ENCODE measurements around the gene C10orf53. TPM values are rescaled to one million over a fixed set of nuclear protein-coding genes. Genes with fewer than 3 reads are reported as not detected.
A peak's percentile ranks its signal among the peaks of the same experiment; 100 is the strongest.

The C10orf53 gene
- total and polyA plus RNA-seq, 4 experiments from 2014 or later: not detected

DNA sequence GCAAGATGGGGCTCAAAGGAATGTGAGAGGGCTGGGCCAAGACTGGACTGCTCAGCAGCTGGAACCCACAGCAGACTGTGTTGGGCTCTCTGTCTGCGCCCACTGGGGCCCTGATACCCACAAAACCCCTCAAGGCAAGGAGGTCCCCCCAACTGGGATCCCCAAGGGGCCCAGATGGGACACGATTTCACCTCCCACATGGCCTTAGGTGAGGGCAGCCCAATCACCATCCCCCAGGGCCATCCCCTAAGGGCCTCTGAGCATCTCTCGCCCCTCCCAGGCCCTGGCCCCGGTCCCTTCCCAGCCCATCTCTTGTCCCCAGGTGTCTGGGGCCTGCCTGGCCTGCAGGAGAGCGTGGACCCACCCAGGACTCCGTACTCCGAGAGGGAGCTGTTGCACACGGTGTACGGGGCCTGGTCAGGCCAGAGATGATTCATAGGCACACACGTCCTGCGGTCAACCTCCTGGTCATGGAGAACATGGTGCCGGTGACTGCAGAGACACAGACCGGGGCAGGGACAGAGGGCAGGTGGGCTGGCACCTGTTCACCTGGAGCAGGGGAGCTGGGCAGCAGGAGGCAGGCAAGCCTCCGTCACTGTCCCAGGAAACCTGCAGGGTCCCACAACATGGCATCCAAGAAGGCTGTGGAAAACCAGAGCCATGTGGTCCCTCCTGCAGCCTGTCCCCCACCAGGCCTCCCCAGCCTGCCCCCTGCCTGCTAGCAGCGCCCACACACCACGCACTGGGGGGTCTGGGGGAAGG is 61.1 kb downstream of the C10orf53 start:
- CTCF ChIA-PET (ENCODE audit: partially characterized antibody): no interaction called here

DNA sequence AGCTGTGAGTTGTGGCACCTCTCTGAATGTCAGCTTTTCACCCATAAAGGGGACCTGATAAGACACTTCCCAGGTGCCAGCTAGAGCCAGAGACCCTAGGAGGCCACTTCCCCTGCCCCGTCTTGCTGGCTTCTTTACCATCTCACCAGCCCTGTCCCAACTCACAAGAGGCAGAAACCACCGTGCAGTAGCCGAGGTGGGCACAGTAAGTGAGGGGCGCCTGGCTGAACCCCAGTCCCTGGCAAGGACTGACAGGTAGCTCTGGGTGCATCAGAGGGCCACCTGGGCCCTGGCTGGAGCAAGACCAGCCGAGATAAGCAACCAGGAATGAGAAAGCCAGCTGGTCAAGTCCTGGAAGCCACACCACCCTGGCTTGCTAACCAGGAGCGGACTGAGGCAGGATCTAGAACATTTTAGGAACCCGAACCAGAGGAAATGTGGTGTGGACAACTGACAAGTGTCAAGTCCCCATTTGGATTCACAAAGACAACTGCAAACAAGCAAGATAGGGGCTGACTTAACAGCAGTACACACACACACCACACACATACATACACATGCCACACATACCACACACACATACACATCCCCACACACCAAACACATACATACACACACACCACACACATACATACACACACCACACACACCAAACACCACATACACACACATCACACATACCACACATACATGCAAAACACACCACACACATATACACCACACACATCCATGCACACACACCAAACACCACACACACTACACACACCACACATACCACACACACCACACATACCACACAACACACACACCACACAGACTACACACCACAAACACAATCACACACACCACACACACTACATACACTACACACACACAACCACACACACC is 61.9 kb downstream of the C10orf53 start:
- intact Hi-C loops (cut with micrococcal nuclease): no loop called here

More for the DNA sequence above, 61.1 kb downstream of the C10orf53 start:
- Histone ChIP-seq H3K4me3 (ENCODE audit: low read length in 2 of 2) (no peak overlapping the region), H3K27me3 (ENCODE audit: insufficient read depth, low read length) (no peaks in the 10 kb centered on the region), H3K4me1 (ENCODE audit: insufficient read depth, low read length) (no peaks in the 10 kb centered on the region), H3K9me3 (ENCODE audit: control insufficient read depth in 1 of 2, low read length in 2 of 2) (no peaks in the 10 kb centered on the region), H3K36me3 (ENCODE audit: insufficient read depth, low read length) (no peaks in the 10 kb centered on the region), H3K27ac (ENCODE audit: low read depth, low read length) (no peak overlapping the region)
- no peak for DNase-seq
- H3K4me3 Mint-ChIP-seq: no peak overlapping the region
- no peaks in the 10 kb centered on the region for H3K36me3 Mint-ChIP-seq
- peaks cover 0 to 1% (median 0%) of the 10 kb centered on the region in 8 donors for H3K9me3 Mint-ChIP-seq
- no peak overlapping the region for H3K27ac Mint-ChIP-seq
- H3K27me3 Mint-ChIP-seq: peaks cover 0 to under 1% of the 10 kb centered on the region in 2 donors
- intact Hi-C loops (cut with micrococcal nuclease): no loop called here
- POLR2A ChIA-PET (ENCODE audit: partially characterized antibody): no interaction called here
- peaks cover 0 to 1% (median 0%) of the 10 kb centered on the region in 4 donors for H3K4me1 Mint-ChIP-seq

DNA sequence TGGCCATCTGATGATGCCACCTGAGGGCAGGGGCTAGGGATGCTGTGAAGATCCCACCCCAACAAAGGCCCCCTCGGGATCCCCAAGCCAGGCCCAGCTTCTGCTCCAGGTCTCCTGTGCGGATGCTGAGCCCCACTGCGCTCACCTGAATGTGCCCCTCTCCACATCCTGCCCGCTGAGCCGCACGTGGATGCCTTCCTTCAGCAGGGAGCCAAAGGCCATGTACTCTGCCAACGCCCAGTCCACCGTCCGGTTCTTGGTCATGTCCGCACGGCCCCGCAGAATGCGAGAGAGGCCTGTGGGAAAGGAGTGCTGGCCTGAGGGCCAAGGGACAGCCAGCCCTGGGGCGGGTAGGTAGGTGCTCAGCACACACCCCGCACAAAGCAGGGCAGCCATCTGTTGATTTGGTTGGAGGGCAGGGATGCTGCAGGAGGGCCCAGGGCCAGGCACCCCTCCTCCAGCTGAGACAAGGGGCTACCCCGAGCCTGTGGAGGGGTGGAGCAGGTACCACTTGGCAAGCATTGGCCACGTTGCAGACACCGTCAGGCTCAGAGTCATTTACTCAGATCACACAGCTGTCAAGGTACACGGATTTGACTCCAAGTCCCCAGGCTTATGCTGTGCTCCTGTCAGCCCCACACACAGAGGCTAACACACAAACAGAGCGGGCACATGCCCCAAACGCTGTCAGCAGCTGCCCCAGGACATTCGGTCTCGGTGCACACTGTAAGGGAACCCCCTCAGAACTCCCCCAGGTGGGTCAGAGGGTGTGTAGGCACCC is 63.4 kb downstream of the C10orf53 start:
- no peaks in the 10 kb centered on the region for H3K4me1 ChIP-seq (ENCODE audit: insufficient read depth, low read length)
- no peaks in the 10 kb centered on the region for H3K27me3 ChIP-seq (ENCODE audit: insufficient read depth, low read length)
- H3K27me3 Mint-ChIP-seq: peaks cover 0 to 2% of the 10 kb centered on the region in 2 donors
- CTCF ChIA-PET (ENCODE audit: partially characterized antibody): no interaction called here
- H3K36me3 ChIP-seq (ENCODE audit: insufficient read depth, low read length): no peaks in the 10 kb centered on the region
- H3K9me3 ChIP-seq (ENCODE audit: control insufficient read depth in 1 of 2, low read length in 2 of 2): no peaks in the 10 kb centered on the region
- no peak overlapping the region for H3K27ac ChIP-seq (ENCODE audit: low read depth, low read length)
- intact Hi-C loops (cut with micrococcal nuclease): no loop called here
- H3K9me3 Mint-ChIP-seq: peaks cover 0 to 1% (median 0%) of the 10 kb centered on the region in 8 donors
- POLR2A ChIA-PET (ENCODE audit: partially characterized antibody): no interaction called here
- H3K4me3 ChIP-seq (ENCODE audit: low read length in 2 of 2): no peak overlapping the region
- H3K27ac Mint-ChIP-seq: no peak overlapping the region
- peaks cover 0 to 1% (median 0%) of the 10 kb centered on the region in 4 donors for H3K4me1 Mint-ChIP-seq
- no peak overlapping the region for H3K4me3 Mint-ChIP-seq
- no peaks in the 10 kb centered on the region for H3K36me3 Mint-ChIP-seq
- DNase-seq: no peak

More for the DNA sequence above, 61.9 kb downstream of the C10orf53 start:
- Mint-ChIP-seq H3K4me1 (peaks cover 0 to 1% (median 0%) of the 10 kb centered on the region in 4 donors), H3K36me3 (no peaks in the 10 kb centered on the region), H3K4me3 (peak overlapping the region in 1 of 8 donors; percentile 32), H3K9me3 (peaks cover 0 to 1% (median 0%) of the 10 kb centered on the region in 8 donors), H3K27me3 (peaks cover 0 to 2% of the 10 kb centered on the region in 2 donors), H3K27ac (no peak overlapping the region)
- Histone ChIP-seq H3K27ac (ENCODE audit: low read depth, low read length) (no peak overlapping the region), H3K4me1 (ENCODE audit: insufficient read depth, low read length) (no peaks in the 10 kb centered on the region), H3K36me3 (ENCODE audit: insufficient read depth, low read length) (no peaks in the 10 kb centered on the region), H3K4me3 (ENCODE audit: low read length in 2 of 2) (no peak overlapping the region), H3K9me3 (ENCODE audit: control insufficient read depth in 1 of 2, low read length in 2 of 2) (no peaks in the 10 kb centered on the region), H3K27me3 (ENCODE audit: insufficient read depth, low read length) (no peaks in the 10 kb centered on the region)
- CTCF ChIA-PET (ENCODE audit: partially characterized antibody): no interaction called here
- POLR2A ChIA-PET (ENCODE audit: partially characterized antibody): no interaction called here
- DNase-seq: no peak

DNA sequence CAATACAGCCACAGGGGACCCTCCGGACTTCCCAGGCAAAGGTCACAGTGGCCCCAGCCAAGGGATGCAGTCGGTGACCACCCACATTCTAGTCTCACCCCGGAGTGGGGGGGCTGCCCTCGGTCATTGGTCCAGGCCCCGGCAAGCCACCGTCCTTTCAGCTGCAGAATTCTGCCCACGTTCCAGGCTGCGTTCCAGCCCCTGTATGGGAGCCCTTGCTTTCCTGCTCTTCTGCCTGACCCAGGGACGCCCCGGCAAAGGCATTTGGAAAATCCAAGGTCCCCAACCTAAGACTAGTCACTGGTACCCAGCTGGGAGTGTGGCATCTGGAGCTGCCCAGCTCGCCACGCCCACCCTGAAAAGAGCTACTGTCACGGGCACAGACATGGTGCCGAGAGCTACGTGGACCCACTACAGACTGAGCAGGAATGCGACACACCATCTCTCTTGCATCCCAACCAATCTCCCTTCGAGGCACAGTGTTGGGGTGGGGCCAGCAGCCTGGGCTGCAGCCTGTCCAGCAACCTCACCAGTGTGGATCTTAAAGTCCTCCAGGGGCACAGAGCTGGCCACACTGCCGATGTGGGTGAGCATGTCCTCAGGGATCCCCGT is 64.1 kb downstream of the C10orf53 start:
- intact Hi-C loops (cut with micrococcal nuclease): no loop called here
- Mint-ChIP-seq H3K27me3 (peaks cover 0 to 2% of the 10 kb centered on the region in 2 donors), H3K27ac (no peak overlapping the region), H3K9me3 (peaks cover 0 to 1% (median 0%) of the 10 kb centered on the region in 8 donors), H3K4me1 (peaks cover 0 to 1% (median 0%) of the 10 kb centered on the region in 4 donors), H3K4me3 (no peak overlapping the region), H3K36me3 (no peaks in the 10 kb centered on the region)
- Histone ChIP-seq H3K27ac (ENCODE audit: low read depth, low read length) (no peak overlapping the region), H3K4me1 (ENCODE audit: insufficient read depth, low read length) (no peaks in the 10 kb centered on the region), H3K27me3 (ENCODE audit: insufficient read depth, low read length) (no peaks in the 10 kb centered on the region), H3K9me3 (ENCODE audit: control insufficient read depth in 1 of 2, low read length in 2 of 2) (no peaks in the 10 kb centered on the region), H3K4me3 (ENCODE audit: low read length in 2 of 2) (no peak overlapping the region), H3K36me3 (ENCODE audit: insufficient read depth, low read length) (no peaks in the 10 kb centered on the region)
- ChIA-PET CTCF (ENCODE audit: partially characterized antibody) (no interaction called here), POLR2A (ENCODE audit: partially characterized antibody) (no interaction called here)
- DNase-seq: no peak

DNA sequence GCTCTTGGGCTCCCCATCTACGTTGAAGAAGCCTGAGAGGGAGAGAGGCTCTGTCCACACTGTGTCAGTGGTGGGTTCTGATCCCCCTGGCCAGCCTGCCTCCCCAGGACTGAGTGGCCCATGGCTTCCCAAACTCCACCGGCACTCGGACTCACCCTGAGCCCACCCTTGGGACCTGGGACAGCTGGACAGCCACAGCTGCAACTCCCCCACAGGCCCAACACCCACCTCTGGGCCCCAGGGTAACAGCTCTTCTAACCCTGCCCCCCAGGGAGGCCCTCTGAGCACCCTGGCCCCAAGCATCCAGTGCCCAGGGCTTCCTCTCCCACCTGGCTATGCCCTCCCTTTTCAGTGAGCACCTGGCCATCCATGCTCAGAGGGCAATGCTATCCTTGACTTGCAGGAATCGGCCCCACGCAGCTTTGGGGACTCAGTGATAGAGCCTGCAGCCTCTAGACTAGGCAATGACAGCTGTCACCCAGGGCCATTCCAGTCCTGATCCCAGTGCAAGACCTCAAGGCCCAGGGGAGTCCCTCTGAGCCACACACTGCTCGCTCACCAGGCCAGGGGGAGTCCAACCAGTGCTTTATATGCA is 64.7 kb downstream of the C10orf53 start:
- Mint-ChIP-seq H3K4me1 (peaks cover 0 to 1% (median 0%) of the 10 kb centered on the region in 4 donors), H3K27me3 (peaks cover 0 to 2% of the 10 kb centered on the region in 2 donors), H3K36me3 (no peaks in the 10 kb centered on the region), H3K4me3 (no peak overlapping the region), H3K27ac (no peak overlapping the region), H3K9me3 (peaks cover 0 to 1% (median 0%) of the 10 kb centered on the region in 8 donors)
- Histone ChIP-seq H3K27me3 (ENCODE audit: insufficient read depth, low read length) (no peaks in the 10 kb centered on the region), H3K27ac (ENCODE audit: low read depth, low read length) (no peak overlapping the region), H3K9me3 (ENCODE audit: control insufficient read depth in 1 of 2, low read length in 2 of 2) (no peaks in the 10 kb centered on the region), H3K4me1 (ENCODE audit: insufficient read depth, low read length) (no peaks in the 10 kb centered on the region), H3K4me3 (ENCODE audit: low read length in 2 of 2) (no peak overlapping the region), H3K36me3 (ENCODE audit: insufficient read depth, low read length) (no peaks in the 10 kb centered on the region)
- ChIA-PET POLR2A (ENCODE audit: partially characterized antibody) (no interaction called here), CTCF (ENCODE audit: partially characterized antibody) (no interaction called here)
- intact Hi-C loops (cut with micrococcal nuclease): no loop called here
- DNase-seq: no peak

DNA sequence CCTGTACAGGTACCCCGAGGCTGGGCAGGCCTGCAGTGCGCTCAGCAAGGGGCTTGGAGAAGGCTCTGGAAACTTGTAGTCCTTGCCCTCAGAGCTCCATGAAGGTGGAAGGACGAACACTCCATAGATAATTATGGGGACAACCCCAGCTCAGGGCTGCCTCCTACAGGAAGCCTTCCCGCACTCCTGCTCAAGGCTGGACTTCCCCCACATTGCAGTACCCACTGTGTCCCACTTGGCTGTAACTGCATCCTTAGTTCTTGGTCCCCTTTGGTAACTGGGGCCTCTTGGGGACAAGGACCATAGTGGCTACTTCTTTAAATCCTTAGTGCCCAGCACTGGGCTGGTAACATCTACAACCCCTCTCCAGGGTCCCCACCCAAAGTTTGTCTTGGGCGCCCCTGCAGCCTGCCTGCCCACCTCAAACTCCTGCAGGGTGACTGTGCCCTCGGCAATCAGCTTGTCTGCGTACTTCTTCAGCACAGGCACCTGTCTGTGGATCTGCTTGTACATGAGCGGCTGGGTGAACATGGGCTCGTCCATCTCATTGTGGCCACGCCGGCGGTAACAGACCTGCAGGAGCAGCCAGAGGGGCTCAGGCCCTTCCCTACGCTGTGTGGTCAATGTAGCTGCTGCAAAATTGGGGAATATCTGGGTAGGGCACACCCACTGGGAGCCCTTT is 65.6 kb downstream of the C10orf53 start:
- H3K4me1 Mint-ChIP-seq: peaks cover 0 to 1% (median 0%) of the 10 kb centered on the region in 4 donors
- H3K36me3 Mint-ChIP-seq: no peaks in the 10 kb centered on the region
- Histone ChIP-seq H3K27me3 (ENCODE audit: insufficient read depth, low read length) (no peaks in the 10 kb centered on the region), H3K27ac (ENCODE audit: low read depth, low read length) (no peak overlapping the region), H3K9me3 (ENCODE audit: control insufficient read depth in 1 of 2, low read length in 2 of 2) (no peaks in the 10 kb centered on the region), H3K4me1 (ENCODE audit: insufficient read depth, low read length) (no peaks in the 10 kb centered on the region), H3K4me3 (ENCODE audit: low read length in 2 of 2) (no peak overlapping the region), H3K36me3 (ENCODE audit: insufficient read depth, low read length) (no peaks in the 10 kb centered on the region)
- no peak for DNase-seq
- H3K27ac Mint-ChIP-seq: no peak overlapping the region
- ChIA-PET POLR2A (ENCODE audit: partially characterized antibody) (no interaction called here), CTCF (ENCODE audit: partially characterized antibody) (no interaction called here)
- intact Hi-C loops (cut with micrococcal nuclease): no loop called here
- peaks cover 0 to 2% of the 10 kb centered on the region in 2 donors for H3K27me3 Mint-ChIP-seq
- no peak overlapping the region for H3K4me3 Mint-ChIP-seq
- peaks cover 0 to 1% (median 0%) of the 10 kb centered on the region in 8 donors for H3K9me3 Mint-ChIP-seq

Measured in CD4-positive, alpha-beta memory T cell (primary cell).